Keratinocyte (primary cell): ENCODE data around the gene CNR1.

Experiments used
- CTCF ChIP-seq, 3 experiments: IDR thresholded peaks in 1 of 3; conservative IDR thresholded peaks in 1 of 3; optimal IDR thresholded peaks in 1 of 3; 2 replicates in 2 of 3; 3 replicates in 1 of 3; pipeline versions ENCODE3 to v1.5.1; 2011; ENCODE audit warnings: low read length in 3 of 3, mild to moderate bottlenecking in 3 of 3, moderate library complexity in 2 of 3, control low read depth in 1 of 3, inconsistent platforms in 1 of 3; ENCODE audit not compliant: insufficient read depth in 2 of 3; ENCODE audit errors: extremely low read depth in 1 of 3
- EZH2 ChIP-seq: IDR thresholded peaks from one replicate; pipeline ENCODE4 v1.6.1; 2012; ENCODE audit warnings: inconsistent platforms, mild to moderate bottlenecking, low read length, moderate library complexity

GRCh38 chr6:88111991-88112390 lies 54.2 kb downstream of the CNR1 start:
- TF ChIP-seq EZH2 (no peak), CTCF (optimal IDR thresholded peaks at IDR 0.05 in 1 of 3, IDR thresholded peaks at IDR 0.05 in 1 of 3, conservative IDR thresholded peaks at IDR 0.05 in 1 of 3; ENCODE audit: extremely low read depth in 1 of 3, insufficient read depth in 2 of 3, low read length in 3 of 3) (no peak)
